GM19025 (cell line): Measurements from ENCODE around the gene PTCHD4.

Experiments
- ATAC-seq: cut with Tn5 transposase; IDR thresholded peaks from one replicate; pipeline ENCODE4 v1.9.1; 2021; ENCODE audit warnings: mild to moderate bottlenecking, low read depth, moderate library complexity; ENCODE audit not compliant: unreplicated experiment

Gene PTCHD4

DNA sequence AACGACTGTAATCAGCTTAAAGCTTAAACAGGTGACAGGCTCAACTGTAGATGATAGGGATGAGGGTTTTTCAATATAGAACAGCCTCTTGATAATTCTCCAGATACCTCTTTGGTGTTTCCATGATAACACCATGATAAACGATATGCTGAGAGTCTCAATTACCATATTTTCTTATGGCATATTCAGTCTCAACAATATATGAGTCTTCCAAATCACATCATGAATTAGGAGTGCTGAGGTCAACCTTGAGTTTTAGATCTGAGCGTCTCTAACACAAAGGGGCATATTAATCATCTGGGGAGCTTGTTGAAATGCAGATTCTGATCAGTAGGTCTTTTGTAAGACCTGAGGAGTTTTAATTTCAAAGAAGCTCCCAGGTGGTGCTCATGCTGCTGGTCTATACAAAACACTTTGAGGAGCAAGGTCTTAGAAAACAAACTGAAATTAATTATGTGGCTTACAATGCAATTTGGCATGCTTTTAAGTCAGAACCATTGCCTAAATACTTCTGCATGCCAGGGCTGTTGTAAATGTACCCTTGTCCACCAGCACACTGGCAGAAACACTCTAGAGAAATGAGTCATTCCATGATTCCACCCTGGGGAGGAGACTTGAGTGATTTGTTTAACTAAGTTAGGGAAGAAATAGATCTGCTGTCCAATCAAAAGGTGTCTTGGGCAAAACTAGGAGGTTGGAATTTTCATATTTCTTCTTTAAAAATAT, 49.6 kb downstream of the PTCHD4 start:
- no peak for ATAC-seq
